H9 (cell line): ENCODE data around the gene CABCOCO1. TPM values are rescaled to one million over a fixed set of nuclear protein-coding genes. Genes with fewer than 3 reads are reported as not detected.

ENCODE experiments used
- DNase-seq: peaks from one replicate; pipeline ENCODE4 v3.0.0-alpha.2; 2017
- H2AFZ ChIP-seq: one replicate; pipeline ENCODE4 v1.6.1; 2013; ENCODE audit warnings: mild to moderate bottlenecking, low read length, control low read depth, moderate library complexity
- H2AK5ac ChIP-seq: 2 replicates; pipeline ENCODE4 v1.6.1; 2013; ENCODE audit warnings: low read length, control low read depth, mixed read lengths; ENCODE audit not compliant: insufficient read length
- H2BK120ac ChIP-seq: one replicate; pipeline ENCODE4 v1.6.1; 2013; ENCODE audit warnings: low read depth, mild to moderate bottlenecking, low read length, control low read depth, inconsistent platforms; ENCODE audit not compliant: poor library complexity, severe bottlenecking
- H2BK12ac ChIP-seq: 2 replicates; pipeline ENCODE4 v1.6.1; 2013; ENCODE audit warnings: low read length, control low read depth, mixed read lengths, low read depth; ENCODE audit not compliant: insufficient read length
- H2BK15ac ChIP-seq: 2 replicates; pipeline ENCODE4 v1.6.1; 2013; ENCODE audit warnings: low read depth, low read length, control low read depth
- H2BK20ac ChIP-seq: one replicate; pipeline ENCODE4 v1.6.1; 2013; ENCODE audit warnings: low read depth, mild to moderate bottlenecking, low read length, control low read depth, inconsistent platforms; ENCODE audit not compliant: poor library complexity, severe bottlenecking
- H2BK5ac ChIP-seq: 2 replicates; pipeline ENCODE4 v1.6.1; 2013; ENCODE audit warnings: low read length, control low read depth, mixed read lengths; ENCODE audit not compliant: insufficient read length
- H3K14ac ChIP-seq: 2 replicates; pipeline ENCODE4 v1.6.1; 2013; ENCODE audit warnings: low read length, control low read depth; ENCODE audit not compliant: insufficient read depth
- H3K18ac ChIP-seq: 2 replicates; pipeline ENCODE4 v1.6.1; 2013; ENCODE audit warnings: low read depth, mild to moderate bottlenecking, mixed read lengths, low read length, control low read depth; ENCODE audit not compliant: insufficient read length
- H3K23ac ChIP-seq: 2 replicates; pipeline ENCODE4 v1.6.1; 2013; ENCODE audit warnings: low read length, control low read depth, mixed read lengths, low read depth; ENCODE audit not compliant: insufficient read length
- H3K23me2 ChIP-seq: 2 replicates; pipeline ENCODE4 v1.6.1; 2013; ENCODE audit warnings: low read depth, mild to moderate bottlenecking, mixed read lengths, low read length, control low read depth; ENCODE audit not compliant: insufficient read length, poor library complexity, severe bottlenecking
- H3K27ac ChIP-seq: 2 replicates; pipeline ENCODE4 v1.5.1; 2013; ENCODE audit warnings: low read length, control low read depth, mixed read lengths, low read depth; ENCODE audit not compliant: insufficient read length
- H3K27me3 ChIP-seq: 2 replicates; pipeline ENCODE4 v1.6.1; 2013; ENCODE audit warnings: low read length, control low read depth, inconsistent platforms; ENCODE audit not compliant: insufficient read depth
- H3K4ac ChIP-seq: 2 replicates; pipeline ENCODE4 v1.6.1; 2013; ENCODE audit warnings: low read depth, mild to moderate bottlenecking, control low read depth, inconsistent platforms, low read length, moderate library complexity
- H3K4me1 ChIP-seq: 2 replicates; pipeline ENCODE4 v1.6.1; 2013; ENCODE audit warnings: low read length, control low read depth, inconsistent platforms; ENCODE audit not compliant: insufficient read depth
- H3K4me2 ChIP-seq: 2 replicates; pipeline ENCODE4 v1.6.1; 2013; ENCODE audit warnings: low read length, control low read depth, mixed read lengths; ENCODE audit not compliant: insufficient read length, insufficient read depth
- H3K56ac ChIP-seq: 2 replicates; pipeline ENCODE4 v1.6.1; 2013; ENCODE audit warnings: low read depth, mild to moderate bottlenecking, mixed read lengths, low read length, control low read depth; ENCODE audit not compliant: insufficient read length
- H3K79me1 ChIP-seq: 2 replicates; pipeline ENCODE4 v1.6.1; 2013; ENCODE audit warnings: low read depth, mild to moderate bottlenecking, moderate library complexity, low read length, control low read depth, inconsistent platforms; ENCODE audit not compliant: insufficient read depth, poor library complexity, severe bottlenecking
- H3K79me2 ChIP-seq: 2 replicates; pipeline ENCODE4 v1.6.1; 2013; ENCODE audit warnings: low read length, control low read depth, inconsistent platforms; ENCODE audit not compliant: insufficient read depth
- H3K9ac ChIP-seq: 2 replicates; pipeline ENCODE4 v1.6.1; 2013; ENCODE audit warnings: low read length, control low read depth, mixed read lengths; ENCODE audit not compliant: insufficient read length; ENCODE audit errors: extremely low read depth
- H3K9me3 ChIP-seq: one replicate; pipeline ENCODE4 v1.6.1; 2013; ENCODE audit warnings: low read depth, low read length, inconsistent platforms; ENCODE audit not compliant: control insufficient read depth
- H3T11ph ChIP-seq: one replicate; pipeline ENCODE4 v1.6.1; 2013; ENCODE audit warnings: mild to moderate bottlenecking, low read length, control low read depth, inconsistent platforms
- H4K20me1 ChIP-seq: one replicate; pipeline ENCODE4 v1.6.1; 2013; ENCODE audit not compliant: control insufficient read depth, insufficient read length, insufficient read depth
- H4K5ac ChIP-seq: 2 replicates; pipeline ENCODE4 v1.6.1; 2013; ENCODE audit warnings: low read depth, mild to moderate bottlenecking, mixed read lengths, low read length, control low read depth; ENCODE audit not compliant: insufficient read length
- H4K8ac ChIP-seq: replicated peaks from 2 replicates; pipeline ENCODE4 v1.6.1; 2013; ENCODE audit warnings: low read length, control low read depth, mixed read lengths, low read depth; ENCODE audit not compliant: insufficient read length
- H4K91ac ChIP-seq: 2 replicates; pipeline ENCODE4 v1.6.1; 2013; ENCODE audit warnings: low read depth, mild to moderate bottlenecking, moderate library complexity, mixed read lengths, low read length, control low read depth; ENCODE audit not compliant: insufficient read length
- H3K27ac Mint-ChIP-seq, 3 experiments: 2 replicates in 2 of 3; 3 replicates in 1 of 3; pipeline ENCODE4 v1.8.0; 2020 to 2021; ENCODE audit warnings: mixed read lengths in 3 of 3, mild to moderate bottlenecking in 1 of 3, moderate library complexity in 1 of 3
- H3K27me3 Mint-ChIP-seq: 2 replicates; pipeline ENCODE4 v1.8.0; 2021; ENCODE audit warnings: low read depth, mild to moderate bottlenecking, moderate library complexity, mixed read lengths
- H3K36me3 Mint-ChIP-seq, 3 experiments: 2 replicates in 2 of 3; 3 replicates in 1 of 3; pipeline ENCODE4 v1.8.0; 2020 to 2021; ENCODE audit warnings: low read depth in 3 of 3, mixed read lengths in 3 of 3; ENCODE audit not compliant: insufficient read depth in 1 of 3
- H3K4me1 Mint-ChIP-seq, 2 experiments: 2 replicates each; pipeline ENCODE4 v1.8.0; 2020; ENCODE audit warnings: mixed read lengths in 2 of 2
- H3K4me3 Mint-ChIP-seq, 2 experiments: 2 replicates in 1 of 2; 3 replicates in 1 of 2; pipeline ENCODE4 v1.8.0; 2020 to 2021; ENCODE audit warnings: mild to moderate bottlenecking in 2 of 2, mixed read lengths in 2 of 2, moderate library complexity in 1 of 2
- H3K9me3 Mint-ChIP-seq, 2 experiments: 2 replicates in 1 of 2; 3 replicates in 1 of 2; pipeline ENCODE4 v1.8.0; 2020; ENCODE audit warnings: mild to moderate bottlenecking in 2 of 2, mixed read lengths in 2 of 2, moderate library complexity in 1 of 2
- CTCF ChIP-seq: fragments of 200-600 bp; sonication (generic); conservative IDR thresholded peaks from 3 replicates; pipeline ENCODE4 v1.8.0; 2021; ENCODE audit warnings: antibody characterized with exemption, mild to moderate bottlenecking
- WGBS: extraction: QIAGEN DNeasy Blood & Tissue Kit; methylation state at CpG from one replicate; pipeline ENCODE4 v1.1.7; 2013; ENCODE audit warnings: missing lambda C conversion rate, low lambda C conversion rate, mixed read lengths; ENCODE audit not compliant: insufficient read length; ENCODE audit errors: extremely low coverage; 5-methylcytosine and 5-hydroxymethylcytosine counted together
- total RNA-seq: library from RNA; stranded (reverse); gene quantifications from 2 replicates; pipeline ENCODE4 v1.2.1, GENCODE V29; 2021

The CABCOCO1 gene
- total RNA-seq, 1 experiment from 2014 or later = not detected

- Histone ChIP-seq H4K91ac (no peak overlapping the region), H2BK5ac (no peak overlapping the region), H4K5ac (no peak overlapping the region), H3K79me1 (no peaks in the 10 kb centered on the region), H3K4me1 (no peaks in the 10 kb centered on the region), H3K9me3 (no peaks in the 10 kb centered on the region), H2BK12ac (no peak overlapping the region), H3K56ac (no peak overlapping the region), H3K14ac (no peak overlapping the region), H2AFZ (no peak overlapping the region), H4K8ac (no peak overlapping the region), H2BK120ac (no peak overlapping the region), H3K9ac (no peak overlapping the region), H3K18ac (no peak overlapping the region), H3K23me2 (no peaks in the 10 kb centered on the region), H3K4me2 (no peak overlapping the region), H2BK20ac (no peak overlapping the region), H2AK5ac (no peak overlapping the region), H4K20me1 (no peaks in the 10 kb centered on the region), H2BK15ac (no peak overlapping the region), H3K27ac (no peak overlapping the region), H3K23ac (no peak overlapping the region), H3K4ac (no peak overlapping the region), H3T11ph (no peak overlapping the region), H3K79me2 (no peaks in the 10 kb centered on the region), H3K27me3 (no peaks in the 10 kb centered on the region)
- TF ChIP-seq CTCF = no peak
- Mint-ChIP-seq H3K9me3 (no peaks in the 10 kb centered on the region), H3K4me1 (no peaks in the 10 kb centered on the region), H3K36me3 (no peaks in the 10 kb centered on the region), H3K27me3 (no peaks in the 10 kb centered on the region), H3K4me3 (no peak overlapping the region), H3K27ac (no peak overlapping the region)
- WGBS = no CpG with 5 or more reads among the region's 4 CpGs
- no peak for DNase-seq
Measured at GRCh38 chr10:61786728-61787127, 124.0 kb downstream of the CABCOCO1 start.
